ENCODE data around the gene TEC. TPM values are rescaled to one million over a fixed set of nuclear protein-coding genes. Genes with fewer than 3 reads are reported as not detected.

TEC gene
- total and polyA plus RNA-seq, 2 of the 8 experiments (the other 6 are each of a cell fraction or from before 2014, with no cell fraction given) = 0.73 to 1.8 TPM

DNA sequence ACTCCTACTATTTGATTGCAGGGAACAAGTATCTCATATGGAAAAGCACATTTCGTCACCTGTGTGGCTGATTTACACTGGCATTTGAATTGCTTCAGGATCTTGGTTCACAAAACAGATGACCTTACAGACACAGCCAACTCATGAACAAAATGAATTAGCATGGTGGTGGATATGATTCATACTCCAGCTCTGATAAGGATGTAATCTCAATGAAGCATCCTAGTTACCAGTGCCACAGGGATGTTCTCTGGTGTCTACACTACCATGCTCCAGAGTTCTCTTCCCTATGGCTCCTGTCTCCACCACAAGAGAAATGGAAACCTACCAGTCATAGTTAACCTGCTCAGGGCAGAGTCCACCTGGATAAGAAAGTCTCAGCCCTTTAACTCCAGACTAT, 40.7 kb downstream of the TEC start:
- no peak overlapping the region for H4K5ac ChIP-seq (ENCODE audit: insufficient read length, low read depth, low read length)
- H2BK15ac ChIP-seq (ENCODE audit: low read length) = no peak overlapping the region
- no peak overlapping the region for H3K27ac ChIP-seq (ENCODE audit: low read depth, low read length)
- no peaks in the 10 kb centered on the region for H3K79me2 ChIP-seq (ENCODE audit: control insufficient read depth in 1 of 2, insufficient read depth in 2 of 2, low read length in 2 of 2)
- H3K4me1 ChIP-seq (replicated peaks in 1 of 4; ENCODE audit: control insufficient read depth in 3 of 4, insufficient read depth in 4 of 4, low read length in 3 of 4) = peaks cover 0 to 4% (median 2%) of the 10 kb centered on the region in 4 experiments; a peak in 2 of 7 replicates
- no peaks in the 10 kb centered on the region for H3K27me3 ChIP-seq (replicated peaks in 1 of 4; ENCODE audit: control insufficient read depth in 3 of 4, extremely low read depth in 1 of 4, insufficient read depth in 3 of 4, low read length in 3 of 4)
- H3K9me3 ChIP-seq (ENCODE audit: insufficient read depth in 2 of 2, low read depth in 1 of 2, low read length in 1 of 2) = no peaks in the 10 kb centered on the region
- H3K4ac ChIP-seq (replicated peaks; ENCODE audit: insufficient read length, low read depth, low read length) = no peak overlapping the region
- no peak overlapping the region for H2BK20ac ChIP-seq (ENCODE audit: low read length)
- no peaks in the 10 kb centered on the region for H3K23me2 ChIP-seq (ENCODE audit: low read depth, low read length)
- H3K36me3 ChIP-seq (ENCODE audit: control insufficient read depth in 2 of 4, insufficient read depth in 4 of 4, low read length in 3 of 4) = no peaks in the 10 kb centered on the region
- ChIA-PET POLR2A (ENCODE audit: partially characterized antibody) (no interaction called here), CTCF (ENCODE audit: partially characterized antibody) (no interaction called here)
- H4K8ac ChIP-seq (ENCODE audit: extremely low read depth, insufficient read depth, low read length) = no peak overlapping the region
- no peak overlapping the region for H3K9ac ChIP-seq (replicated peaks in 1 of 4; ENCODE audit: extremely low read depth in 1 of 4, low read depth in 3 of 4, low read length in 3 of 4)
- H3K23ac ChIP-seq (ENCODE audit: insufficient read length) = no peak overlapping the region
- 100% methylated on average over 1 of the region's 1 CpG; no CpG with 5 or more reads in 1 of the 2 experiments for WGBS, 2 experiments (ENCODE audit: extremely low coverage in 1 of 2, insufficient coverage in 1 of 2, insufficient read length in 1 of 2, insufficient replicate concordance in 2 of 2, low coverage in 1 of 2, low lambda C conversion rate in 2 of 2, missing lambda C conversion rate in 1 of 2)
- no peak overlapping the region for H2BK120ac ChIP-seq (replicated peaks; ENCODE audit: low read depth, low read length)
- no peak overlapping the region for H3K4me3 ChIP-seq (ENCODE audit: extremely low read depth in 1 of 4, insufficient read depth in 2 of 4, low read depth in 3 of 4, low read length in 4 of 4)
- no peak for DNase-seq (ENCODE audit: low read depth in 1 of 2, low spot score in 2 of 2)
- H3K79me1 ChIP-seq (ENCODE audit: low read depth, low read length) = no peaks in the 10 kb centered on the region
- no peak overlapping the region for H2AK5ac ChIP-seq (ENCODE audit: low read depth, low read length)
- no peak overlapping the region for H4K91ac ChIP-seq (replicated peaks; ENCODE audit: insufficient read length, low read length)
- H3K14ac ChIP-seq (ENCODE audit: insufficient read length) = no peak overlapping the region
- H3K18ac ChIP-seq (ENCODE audit: extremely low read depth, low read length) = no peak overlapping the region
- no peaks in the 10 kb centered on the region for H4K20me1 ChIP-seq (replicated peaks in 1 of 2; ENCODE audit: control insufficient read depth in 1 of 2, insufficient read depth in 2 of 2, low read length in 2 of 2)
- H2BK12ac ChIP-seq (ENCODE audit: low read depth, low read length) = no peak overlapping the region
- FAIRE-seq = no peak
- H3K4me2 ChIP-seq (ENCODE audit: insufficient read depth in 1 of 2, low read depth in 2 of 2, low read length in 2 of 2) = no peak overlapping the region
- no peak overlapping the region for H2AFZ ChIP-seq (ENCODE audit: low read length)
- H3K56ac ChIP-seq (replicated peaks; ENCODE audit: insufficient read length, low read depth, low read length) = no peak overlapping the region
- no peak overlapping the region for H2BK5ac ChIP-seq (ENCODE audit: low read depth, low read length)
- no peak for TF ChIP-seq EP300 (IDR thresholded peaks at IDR 0.05; ENCODE audit: borderline replicate concordance in 1 of 2, low read depth in 2 of 2, low read length in 2 of 2)

All from H1 (cell line).